Measurements from ENCODE around the gene DTHD1.

DNA sequence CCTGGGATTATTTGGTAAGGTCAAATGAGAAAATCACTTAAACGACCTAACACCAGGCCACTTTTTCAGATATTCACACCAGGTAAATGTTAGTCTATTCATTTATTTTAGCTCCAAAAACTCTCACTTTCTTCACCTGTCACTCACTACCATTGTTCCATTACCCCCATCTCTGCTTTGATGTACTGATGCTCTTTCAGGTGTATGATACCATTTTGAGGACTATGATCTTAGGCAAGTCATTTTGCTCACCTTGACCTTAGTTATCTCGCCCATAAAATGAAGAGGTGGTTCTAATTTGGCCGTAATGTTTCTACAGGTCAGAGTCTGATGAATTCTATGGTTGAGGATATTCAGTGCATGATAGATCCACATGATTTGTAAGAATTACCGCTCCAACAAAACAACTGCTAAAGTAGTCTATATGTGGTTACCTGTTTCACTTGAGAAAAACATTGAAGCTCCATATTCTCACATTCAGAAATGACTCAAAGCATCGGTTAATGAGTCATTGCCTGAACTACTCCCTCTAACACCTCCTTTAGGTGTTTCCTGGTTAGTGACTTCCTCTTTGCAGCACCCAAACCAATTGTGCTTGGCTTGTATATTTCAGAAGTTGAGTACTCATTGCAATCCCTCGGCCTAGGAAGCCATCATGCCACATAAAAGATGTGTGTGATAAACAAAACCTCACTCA is 4.5 kb downstream of the DTHD1 start:
- peak; percentile 30; the same call in 1 of the 2 replicates for TF ChIP-seq CTCF (conservative IDR thresholded peaks at IDR 0.05; ENCODE audit: low read length)
- no peak for TF ChIP-seq EZH2phosphoT487 (IDR thresholded peaks at IDR 0.05; ENCODE audit: borderline replicate concordance)

Data from Loucy (cell line).